ENCODE measurements around the gene NDUFAF4. TPM values are rescaled to one million over a fixed set of nuclear protein-coding genes. Genes with fewer than 3 reads are reported as not detected.

The NDUFAF4 gene
- total and polyA plus RNA-seq, 2 donors (not counting 3 experiments of a cell fraction or from before 2014, with no cell fraction given): 8.8 to 44.6 TPM

- H3K27me3 ChIP-seq (ENCODE audit: control insufficient read depth in 2 of 2, insufficient read depth in 2 of 2, low read length in 2 of 2): peaks cover 2 to 6% of the 10 kb centered on the region in 2 experiments
- H4K20me1 ChIP-seq (replicated peaks; ENCODE audit: control insufficient read depth, extremely low read depth, insufficient read depth, low read length): no peaks in the 10 kb centered on the region
- H3K4me2 ChIP-seq (ENCODE audit: insufficient read depth, low read length): no peak overlapping the region
- no peaks in the 10 kb centered on the region for H3K79me2 ChIP-seq (ENCODE audit: control insufficient read depth, insufficient read depth, low read length)
- no peak overlapping the region for H3K27ac ChIP-seq (ENCODE audit: insufficient read depth, low read depth, low read length)
- intact Hi-C loops (cut with micrococcal nuclease) (no loop called here), dilution Hi-C loops (cut with MboI; ENCODE audit: extremely low pct_ligation_motif_present, low sequenced_read_pairs) (no loop called here)
- H2AFZ ChIP-seq (ENCODE audit: low read depth, low read length): no peak overlapping the region
- no peak overlapping the region for H3K9ac ChIP-seq (replicated peaks; ENCODE audit: extremely low read depth, insufficient read depth, low read length)
- no peaks in the 10 kb centered on the region for H3K9me1 ChIP-seq (replicated peaks; ENCODE audit: control insufficient read depth, extremely low read depth, insufficient read depth, low read length)
- ChIA-PET CTCF (no interaction called here), POLR2A (no interaction called here)
- BruUV-seq (replicated peaks): no TSS peak
- no peaks in the 10 kb centered on the region for H3K4me1 ChIP-seq (ENCODE audit: control insufficient read depth, extremely low read depth, insufficient read depth, low read length)
- no peaks in the 10 kb centered on the region for H3K9me3 ChIP-seq (replicated peaks; ENCODE audit: control insufficient read depth, insufficient read depth, low read length)
- FAIRE-seq (no peak), DNase-seq (ENCODE audit: low read depth, low spot score) (no peak)
- H3K36me3 ChIP-seq (ENCODE audit: control insufficient read depth in 2 of 2, extremely low read depth in 1 of 2, insufficient read depth in 2 of 2, low read length in 2 of 2): no peaks in the 10 kb centered on the region
- H3K4me3 ChIP-seq (replicated peaks in 1 of 3; ENCODE audit: insufficient read depth in 1 of 3, low read depth in 1 of 3, low read length in 3 of 3): no peak overlapping the region
- TF ChIP-seq CTCF (IDR thresholded peaks at IDR 0.05; ENCODE audit: extremely low read depth in 1 of 2, insufficient read depth in 1 of 2, low read depth in 1 of 2, low read length in 2 of 2) (no peak), MAX (IDR thresholded peaks at IDR 0.05; ENCODE audit: insufficient read depth, insufficient read length) (no peak)
Measured at GRCh38 chr6:96862560-96862959, 35.1 kb downstream of the NDUFAF4 start.

GRCh38 chr6:96861588-96861987 lies 36.1 kb downstream of the NDUFAF4 start:
- H3K4me2 ChIP-seq (ENCODE audit: insufficient read depth, low read length): no peak overlapping the region

More at GRCh38 chr6:96861588-96861987, 36.1 kb downstream of the NDUFAF4 start:
- no peaks in the 10 kb centered on the region for H4K20me1 ChIP-seq (replicated peaks; ENCODE audit: control insufficient read depth, extremely low read depth, insufficient read depth, low read length)
- CTCF ChIA-PET: no interaction called here
- TF ChIP-seq POLR2AphosphoS5 (IDR thresholded peaks at IDR 0.05; ENCODE audit: insufficient read depth, low read depth, low read length) (no peak), FOS (IDR thresholded peaks at IDR 0.05; ENCODE audit: borderline replicate concordance, insufficient read depth, low read length) (no peak), POLR2A (IDR thresholded peaks at IDR 0.05; ENCODE audit: low read depth, low read length) (no peak), CTCF (IDR thresholded peaks at IDR 0.05; ENCODE audit: extremely low read depth in 1 of 2, insufficient read depth in 1 of 2, low read depth in 1 of 2, low read length in 2 of 2) (no peak), MYC (IDR thresholded peaks at IDR 0.05; ENCODE audit: low read depth, low read length) (no peak), JUN (IDR thresholded peaks at IDR 0.05; ENCODE audit: borderline replicate concordance, insufficient read depth, insufficient read length, low read depth) (no peak), EZH2 (IDR thresholded peaks at IDR 0.05; ENCODE audit: borderline replicate concordance, low read depth, low read length, severe bottlenecking) (no peak), MAX (IDR thresholded peaks at IDR 0.05; ENCODE audit: insufficient read depth, insufficient read length) (no peak), GATA2 (IDR thresholded peaks at IDR 0.05; ENCODE audit: insufficient read depth, insufficient read length, low read depth, low read length) (no peak)
- H3K9me1 ChIP-seq (replicated peaks; ENCODE audit: control insufficient read depth, extremely low read depth, insufficient read depth, low read length): no peaks in the 10 kb centered on the region
- no peak overlapping the region for H2AFZ ChIP-seq (ENCODE audit: low read depth, low read length)
- intact Hi-C loops (cut with micrococcal nuclease): no loop called here
- FAIRE-seq (no peak), DNase-seq (ENCODE audit: low read depth, low spot score) (no peak)
- no peaks in the 10 kb centered on the region for H3K79me2 ChIP-seq (ENCODE audit: control insufficient read depth, insufficient read depth, low read length)
- dilution Hi-C loops (cut with MboI; ENCODE audit: extremely low pct_ligation_motif_present, low sequenced_read_pairs): no loop called here
- H3K4me1 ChIP-seq (ENCODE audit: control insufficient read depth, extremely low read depth, insufficient read depth, low read length): no peaks in the 10 kb centered on the region
- peaks cover 2% of the 10 kb centered on the region in 2 experiments for H3K27me3 ChIP-seq (ENCODE audit: control insufficient read depth in 2 of 2, insufficient read depth in 2 of 2, low read length in 2 of 2)
- POLR2A ChIA-PET: no interaction called here
- no peak overlapping the region for H3K4me3 ChIP-seq (replicated peaks in 1 of 3; ENCODE audit: insufficient read depth in 1 of 3, low read depth in 1 of 3, low read length in 3 of 3)
- no peaks in the 10 kb centered on the region for H3K36me3 ChIP-seq (ENCODE audit: control insufficient read depth in 2 of 2, extremely low read depth in 1 of 2, insufficient read depth in 2 of 2, low read length in 2 of 2)
- BruUV-seq (replicated peaks): no TSS peak
- H3K9me3 ChIP-seq (replicated peaks; ENCODE audit: control insufficient read depth, insufficient read depth, low read length): no peaks in the 10 kb centered on the region
- H3K27ac ChIP-seq (ENCODE audit: insufficient read depth, low read depth, low read length): no peak overlapping the region
- no peak overlapping the region for H3K9ac ChIP-seq (replicated peaks; ENCODE audit: extremely low read depth, insufficient read depth, low read length)

All from endothelial cell of umbilical vein (primary cell).